Progenitor cell of endocrine pancreas (in vitro differentiated cells): ENCODE data around the gene UBE2U. TPM values are rescaled to one million over a fixed set of nuclear protein-coding genes. Genes with fewer than 3 reads are reported as not detected.

Source experiments
- DNase-seq: peaks from one replicate; pipeline ENCODE4 v3.0.0; 2021; ENCODE audit warnings: low spot score; ENCODE audit not compliant: unreplicated experiment
- H3K27ac Mint-ChIP-seq: 2 replicates; pipeline ENCODE4 v1.8.0; 2021; ENCODE audit warnings: mild to moderate bottlenecking, moderate library complexity, mixed read lengths
- H3K27me3 Mint-ChIP-seq: 2 replicates; pipeline ENCODE4 v1.8.0; 2021; ENCODE audit warnings: mixed read lengths
- H3K36me3 Mint-ChIP-seq: 2 replicates; pipeline ENCODE4 v1.8.0; 2022; ENCODE audit warnings: mixed read lengths; ENCODE audit not compliant: insufficient read depth
- H3K4me1 Mint-ChIP-seq: 2 replicates; pipeline ENCODE4 v1.8.0; 2021; ENCODE audit warnings: low read depth, mixed read lengths
- H3K4me3 Mint-ChIP-seq: 2 replicates; pipeline ENCODE4 v1.8.0; 2021; ENCODE audit warnings: low read depth, mild to moderate bottlenecking, moderate library complexity, mixed read lengths
- H3K9me3 Mint-ChIP-seq: 2 replicates; pipeline ENCODE4 v1.8.0; 2021; ENCODE audit warnings: low read depth, mixed read lengths
- total RNA-seq: library from RNA; stranded (reverse); gene quantifications from 2 replicates; pipeline ENCODE4 v1.2.1, GENCODE V29; 2021
- TF ChIP-seq, protein P1 (sequence below): fragments of 200-600 bp; sonication (generic); IDR thresholded peaks from one replicate; pipeline ENCODE4 v1.5.0; 2021; ENCODE audit warnings: antibody characterized with exemption, mild to moderate bottlenecking; ENCODE audit not compliant: unreplicated experiment

UBE2U gene
- total RNA-seq, 1 donor from 2014 or later, result not detected

- TF ChIP-seq, protein P1, sequence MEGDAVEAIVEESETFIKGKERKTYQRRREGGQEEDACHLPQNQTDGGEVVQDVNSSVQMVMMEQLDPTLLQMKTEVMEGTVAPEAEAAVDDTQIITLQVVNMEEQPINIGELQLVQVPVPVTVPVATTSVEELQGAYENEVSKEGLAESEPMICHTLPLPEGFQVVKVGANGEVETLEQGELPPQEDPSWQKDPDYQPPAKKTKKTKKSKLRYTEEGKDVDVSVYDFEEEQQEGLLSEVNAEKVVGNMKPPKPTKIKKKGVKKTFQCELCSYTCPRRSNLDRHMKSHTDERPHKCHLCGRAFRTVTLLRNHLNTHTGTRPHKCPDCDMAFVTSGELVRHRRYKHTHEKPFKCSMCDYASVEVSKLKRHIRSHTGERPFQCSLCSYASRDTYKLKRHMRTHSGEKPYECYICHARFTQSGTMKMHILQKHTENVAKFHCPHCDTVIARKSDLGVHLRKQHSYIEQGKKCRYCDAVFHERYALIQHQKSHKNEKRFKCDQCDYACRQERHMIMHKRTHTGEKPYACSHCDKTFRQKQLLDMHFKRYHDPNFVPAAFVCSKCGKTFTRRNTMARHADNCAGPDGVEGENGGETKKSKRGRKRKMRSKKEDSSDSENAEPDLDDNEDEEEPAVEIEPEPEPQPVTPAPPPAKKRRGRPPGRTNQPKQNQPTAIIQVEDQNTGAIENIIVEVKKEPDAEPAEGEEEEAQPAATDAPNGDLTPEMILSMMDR, result no peak
- H3K9me3 Mint-ChIP-seq, result no peaks in the 10 kb centered on the region
- no peaks in the 10 kb centered on the region for H3K4me1 Mint-ChIP-seq
- H3K27ac Mint-ChIP-seq, result no peak overlapping the region
- no peak for DNase-seq
- H3K27me3 Mint-ChIP-seq, result no peaks in the 10 kb centered on the region
- H3K4me3 Mint-ChIP-seq, result no peak overlapping the region
- peaks cover 36% of the 10 kb centered on the region for H3K36me3 Mint-ChIP-seq
These were observed 23.8 kb upstream of the UBE2U start for GRCh38 chr1:64179588-64179987.

GRCh38 chr1:64182207-64182606, 21.2 kb upstream of the UBE2U start:
- TF ChIP-seq, protein P1, result no peak
- no peaks in the 10 kb centered on the region for H3K27me3 Mint-ChIP-seq
- no peak for DNase-seq
- peaks cover 22% of the 10 kb centered on the region for H3K36me3 Mint-ChIP-seq
- H3K4me3 Mint-ChIP-seq, result no peak overlapping the region
- H3K27ac Mint-ChIP-seq, result peak overlapping the region; percentile 9
- no peaks in the 10 kb centered on the region for H3K9me3 Mint-ChIP-seq
- H3K4me1 Mint-ChIP-seq, result no peaks in the 10 kb centered on the region

GRCh38 chr1:64183395-64184002, 19.9 kb upstream of the UBE2U start:
- Mint-ChIP-seq H3K36me3 (peaks cover 12% of the 10 kb centered on the region), H3K4me1 (no peaks in the 10 kb centered on the region), H3K9me3 (no peaks in the 10 kb centered on the region), H3K27ac (no peak overlapping the region), H3K27me3 (no peaks in the 10 kb centered on the region), H3K4me3 (no peak overlapping the region)
- TF ChIP-seq, protein P1, result no peak
- no peak for DNase-seq

DNA sequence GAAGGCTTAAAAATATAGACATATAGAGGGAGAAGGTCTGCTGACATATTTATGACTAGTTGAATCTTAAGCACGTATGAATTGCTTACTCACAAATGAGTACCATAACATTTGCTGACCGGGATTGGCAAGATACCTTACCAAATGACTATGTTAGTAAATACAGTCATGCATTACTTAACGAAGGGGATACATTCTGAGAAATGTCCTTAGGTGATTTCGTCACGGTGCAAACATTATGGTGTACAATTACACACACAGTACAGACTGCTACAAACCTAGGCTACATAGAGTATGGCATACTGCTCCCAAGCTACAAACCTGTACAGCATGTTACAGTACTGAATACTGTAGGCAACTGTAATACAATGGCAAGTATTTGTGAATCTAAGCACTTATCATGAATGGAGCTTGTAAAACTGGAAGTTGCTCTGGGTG, 19.4 kb upstream of the UBE2U start:
- H3K27ac Mint-ChIP-seq, result no peak overlapping the region
- no peak for DNase-seq
- H3K4me3 Mint-ChIP-seq, result no peak overlapping the region
- peaks cover 7% of the 10 kb centered on the region for H3K36me3 Mint-ChIP-seq
- TF ChIP-seq, protein P1, result no peak
- H3K27me3 Mint-ChIP-seq, result no peaks in the 10 kb centered on the region
- H3K9me3 Mint-ChIP-seq, result no peaks in the 10 kb centered on the region
- no peaks in the 10 kb centered on the region for H3K4me1 Mint-ChIP-seq

GRCh38 chr1:64186138-64186897, 17.1 kb upstream of the UBE2U start:
- no peak for DNase-seq
- no peaks in the 10 kb centered on the region for H3K27me3 Mint-ChIP-seq
- TF ChIP-seq, protein P1, result no peak
- peaks cover 3% of the 10 kb centered on the region for H3K36me3 Mint-ChIP-seq
- no peaks in the 10 kb centered on the region for H3K4me1 Mint-ChIP-seq
- H3K27ac Mint-ChIP-seq, result no peak overlapping the region
- H3K9me3 Mint-ChIP-seq, result no peaks in the 10 kb centered on the region
- no peak overlapping the region for H3K4me3 Mint-ChIP-seq
